Stimulated activated CD4-positive, alpha-beta T cell treated with anti-CD3 and anti-CD28 coated beads, TNF-alpha, amount 100 ng/mL, for 48 hours (primary cell): ENCODE data around the gene PRC1.
A peak's percentile ranks its signal among the peaks of the same experiment; 100 is the strongest.
"Not testable (repeated sequence)": the region's sequence is repeated elsewhere in the genome, so short reads cannot be mapped to it uniquely, and the experiment has no call there.

ENCODE experiments used
- DNase-seq, 3 donors: peaks; one replicate each; pipeline ENCODE4 v3.0.0-alpha.2; 2020; ENCODE audit warnings: low read depth in 3 of 3

The PRC1 gene

GRCh38 chr15:90934949-90935751, 59.2 kb downstream of the PRC1 start, which contains the start of gene UNC45A:
Gene UNC45A, plus strand, starts transcription at chr15:90935285. Its CDS starts 40 bp downstream, at chr15:90935325.
- peak; percentile 89 to 98 (median 94) for DNase-seq

GRCh38 chr15:90934256-90934948, 59.9 kb downstream of the PRC1 start:
- peak; percentile 60 to 87 (median 80) for DNase-seq

- DNase-seq = no peak
Observed at GRCh38 chr15:90933301-90933700, 61.0 kb downstream of the PRC1 start.

GRCh38 chr15:90932660-90932991, 61.7 kb downstream of the PRC1 start:
- DNase-seq = no peak

GRCh38 chr15:90931828-90932659, 62.3 kb downstream of the PRC1 start, which contains the start of gene HDDC3:
Gene HDDC3, minus strand, starts transcription at chr15:90932549. Its CDS starts 9 bp downstream, at chr15:90932540.
- DNase-seq = peak; percentile 81 to 89 (median 85)

- no peak for DNase-seq
Observed at GRCh38 chr15:90931575-90931827, 62.8 kb downstream of the PRC1 start.

GRCh38 chr15:90930861-90931574, 63.3 kb downstream of the PRC1 start:
- DNase-seq = no peak

- no peak for DNase-seq
Observed at GRCh38 chr15:90929246-90930019, 64.9 kb downstream of the PRC1 start.

GRCh38 chr15:90928106-90928505, 66.2 kb downstream of the PRC1 start:
- not testable (repeated sequence) for DNase-seq

GRCh38 chr15:90926766-90927165, 67.6 kb downstream of the PRC1 start:
- not testable (repeated sequence) for DNase-seq

- DNase-seq = no peak
Observed at GRCh38 chr15:90924375-90924774, 70.0 kb downstream of the PRC1 start.

GRCh38 chr15:90922712-90923322, 71.5 kb downstream of the PRC1 start:
- DNase-seq = not testable (repeated sequence)

GRCh38 chr15:90921887-90922286, 72.4 kb downstream of the PRC1 start:
- DNase-seq = no peak

- no peak for DNase-seq
Observed at GRCh38 chr15:90918835-90919234, 75.5 kb downstream of the PRC1 start.

GRCh38 chr15:90918034-90918788, 76.1 kb downstream of the PRC1 start:
- no peak for DNase-seq

- no peak for DNase-seq
Observed at GRCh38 chr15:90917569-90917968, 76.8 kb downstream of the PRC1 start.

- no peak for DNase-seq
Observed at GRCh38 chr15:90916461-90916860, 77.9 kb downstream of the PRC1 start.
